Fibroblast of the aortic adventitia (primary cell): ENCODE data around the gene ST7. TPM values are rescaled to one million over a fixed set of nuclear protein-coding genes. Genes with fewer than 3 reads are reported as not detected.

Experiments
- DNase-seq: peaks from one replicate; pipeline ENCODE4 v3.0.0-alpha.2; 2010; ENCODE audit warnings: low read depth
- H3K4me3 ChIP-seq: 2 replicates; pipeline ENCODE4 v1.5.1; 2011; ENCODE audit warnings: low read depth, mild to moderate bottlenecking, control low read depth, low read length, moderate library complexity
- total RNA-seq: library from RNA; depleted of rRNA; stranded (reverse); fragments of >200 nt; gene quantifications from 2 replicates; pipeline ENCODE4 v1.2.3, GENCODE V29; 2012; ENCODE audit warnings: low replicate concordance
- TF ChIP-seq, protein P1 (sequence below): IDR thresholded peaks from 2 replicates; pipeline ENCODE4 v1.5.1; 2011; ENCODE audit warnings: mild to moderate bottlenecking, low read length, control low read depth, inconsistent platforms; ENCODE audit not compliant: insufficient read depth

ST7 gene
- total RNA-seq, 1 donor: 22.7 TPM

DNA sequence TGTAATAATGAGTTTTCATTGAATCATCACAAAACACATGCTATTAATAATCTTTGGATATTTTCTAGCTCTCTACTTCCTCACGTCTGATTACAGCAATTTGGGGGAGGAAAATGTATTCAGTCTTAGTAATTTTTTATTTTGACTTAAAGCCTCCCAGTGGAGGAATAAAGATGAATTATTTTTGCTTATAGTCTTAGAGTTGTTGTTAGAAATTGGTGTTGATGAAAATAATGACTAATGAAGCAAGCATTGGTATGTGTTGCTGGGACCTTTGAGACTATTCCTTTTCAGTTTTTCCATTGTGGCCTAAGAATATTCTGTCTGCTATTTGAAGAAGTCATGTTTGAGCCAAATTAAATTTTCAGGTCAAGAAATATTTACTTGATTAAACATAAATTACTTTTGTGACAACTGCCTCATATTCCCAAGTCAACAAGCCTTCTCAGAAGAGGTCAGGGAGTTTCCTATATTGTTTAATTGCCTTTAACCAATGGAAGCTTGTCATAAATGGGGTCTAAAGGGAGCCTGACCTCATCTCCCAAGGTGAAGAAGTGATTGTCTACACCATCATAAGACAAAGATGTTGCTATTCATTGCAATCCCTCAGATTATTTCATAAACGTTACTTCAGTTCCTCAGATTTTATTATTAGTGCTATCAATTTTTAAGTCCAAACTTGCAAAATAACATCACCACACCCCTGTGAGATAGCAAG is 90.0 kb downstream of the ST7 start:
- H3K4me3 ChIP-seq: no peak overlapping the region
- no peak for DNase-seq
- TF ChIP-seq, protein P1, sequence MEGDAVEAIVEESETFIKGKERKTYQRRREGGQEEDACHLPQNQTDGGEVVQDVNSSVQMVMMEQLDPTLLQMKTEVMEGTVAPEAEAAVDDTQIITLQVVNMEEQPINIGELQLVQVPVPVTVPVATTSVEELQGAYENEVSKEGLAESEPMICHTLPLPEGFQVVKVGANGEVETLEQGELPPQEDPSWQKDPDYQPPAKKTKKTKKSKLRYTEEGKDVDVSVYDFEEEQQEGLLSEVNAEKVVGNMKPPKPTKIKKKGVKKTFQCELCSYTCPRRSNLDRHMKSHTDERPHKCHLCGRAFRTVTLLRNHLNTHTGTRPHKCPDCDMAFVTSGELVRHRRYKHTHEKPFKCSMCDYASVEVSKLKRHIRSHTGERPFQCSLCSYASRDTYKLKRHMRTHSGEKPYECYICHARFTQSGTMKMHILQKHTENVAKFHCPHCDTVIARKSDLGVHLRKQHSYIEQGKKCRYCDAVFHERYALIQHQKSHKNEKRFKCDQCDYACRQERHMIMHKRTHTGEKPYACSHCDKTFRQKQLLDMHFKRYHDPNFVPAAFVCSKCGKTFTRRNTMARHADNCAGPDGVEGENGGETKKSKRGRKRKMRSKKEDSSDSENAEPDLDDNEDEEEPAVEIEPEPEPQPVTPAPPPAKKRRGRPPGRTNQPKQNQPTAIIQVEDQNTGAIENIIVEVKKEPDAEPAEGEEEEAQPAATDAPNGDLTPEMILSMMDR: no peak

DNA sequence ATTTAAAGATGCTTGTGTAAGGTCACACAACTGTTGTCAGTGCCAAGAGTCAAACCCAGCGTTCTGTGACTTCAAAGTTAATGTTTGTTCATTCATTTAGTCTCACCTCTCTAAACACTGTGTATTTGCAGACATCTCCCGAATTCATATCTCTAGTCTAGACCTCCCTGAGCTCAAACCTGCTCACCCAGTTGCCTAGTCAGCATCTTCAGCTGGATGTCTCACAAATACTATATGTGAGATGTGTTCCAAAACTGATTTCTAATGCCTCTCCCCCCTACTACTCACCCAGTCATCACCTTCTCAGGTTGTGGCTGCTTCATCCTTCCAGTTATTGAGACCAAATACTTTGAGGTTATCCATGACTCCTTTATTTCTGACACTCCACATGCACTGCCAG is 91.4 kb downstream of the ST7 start:
- no peak for DNase-seq
- TF ChIP-seq, protein P1: no peak
- H3K4me3 ChIP-seq: no peak overlapping the region

DNA sequence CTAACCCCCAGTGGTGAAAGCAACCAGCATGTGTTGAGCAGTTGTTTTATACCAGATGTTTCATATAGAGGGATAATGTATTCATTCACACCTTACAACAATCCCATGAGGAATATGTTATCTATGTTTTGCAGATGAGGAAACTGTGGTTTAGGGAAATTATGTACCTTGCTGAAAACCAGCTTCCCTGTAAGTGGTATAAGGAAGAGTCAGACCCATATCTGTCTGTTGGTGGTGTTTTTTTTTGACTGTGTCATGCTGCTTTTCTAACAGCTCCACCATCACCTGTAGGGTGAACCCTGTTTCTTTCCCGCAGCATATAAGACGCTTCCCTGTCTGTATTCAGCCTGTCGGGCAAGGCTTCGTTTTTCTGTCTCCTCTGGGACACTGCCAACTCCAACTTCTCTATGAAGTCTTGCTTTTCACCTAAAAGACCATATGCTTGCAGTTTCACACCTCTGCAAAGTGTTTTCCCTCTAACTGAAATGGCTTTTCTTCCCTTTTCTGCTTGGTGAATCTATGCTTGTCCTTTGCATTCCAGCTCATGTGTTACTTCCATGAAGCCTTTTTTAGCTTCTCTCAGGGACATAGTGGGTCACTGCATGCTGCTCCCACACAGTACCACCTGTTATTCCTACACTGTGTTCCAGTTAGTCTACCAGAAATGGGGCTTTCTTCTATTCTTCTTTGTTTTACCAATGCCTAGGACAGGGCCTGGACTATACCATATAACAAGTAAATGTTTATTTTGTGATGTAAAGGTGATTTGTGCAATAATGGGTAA is 92.8 kb downstream of the ST7 start:
- TF ChIP-seq, protein P1: no peak
- H3K4me3 ChIP-seq: no peak overlapping the region
- no peak for DNase-seq

DNA sequence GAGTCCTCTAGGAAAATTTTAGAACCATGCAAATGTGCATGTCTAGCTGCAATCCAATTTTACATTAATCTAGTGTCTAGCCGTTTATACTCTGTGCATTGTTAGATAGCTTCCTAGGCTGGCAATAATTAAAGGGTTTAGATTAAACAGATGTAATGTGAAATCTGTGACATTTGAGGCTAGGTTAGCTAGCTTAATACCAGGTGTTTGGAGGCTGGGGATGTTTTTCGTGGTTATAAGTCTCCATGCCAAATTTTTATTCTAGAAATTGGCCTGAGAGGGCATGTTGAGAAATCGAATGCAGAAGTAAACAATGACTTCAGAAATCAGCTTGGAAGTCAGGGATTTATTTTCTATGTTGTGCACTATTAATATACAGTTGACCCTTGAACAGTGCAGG is 94.2 kb downstream of the ST7 start:
- no peak overlapping the region for H3K4me3 ChIP-seq
- TF ChIP-seq, protein P1: no peak
- DNase-seq: peak; percentile 54

DNA sequence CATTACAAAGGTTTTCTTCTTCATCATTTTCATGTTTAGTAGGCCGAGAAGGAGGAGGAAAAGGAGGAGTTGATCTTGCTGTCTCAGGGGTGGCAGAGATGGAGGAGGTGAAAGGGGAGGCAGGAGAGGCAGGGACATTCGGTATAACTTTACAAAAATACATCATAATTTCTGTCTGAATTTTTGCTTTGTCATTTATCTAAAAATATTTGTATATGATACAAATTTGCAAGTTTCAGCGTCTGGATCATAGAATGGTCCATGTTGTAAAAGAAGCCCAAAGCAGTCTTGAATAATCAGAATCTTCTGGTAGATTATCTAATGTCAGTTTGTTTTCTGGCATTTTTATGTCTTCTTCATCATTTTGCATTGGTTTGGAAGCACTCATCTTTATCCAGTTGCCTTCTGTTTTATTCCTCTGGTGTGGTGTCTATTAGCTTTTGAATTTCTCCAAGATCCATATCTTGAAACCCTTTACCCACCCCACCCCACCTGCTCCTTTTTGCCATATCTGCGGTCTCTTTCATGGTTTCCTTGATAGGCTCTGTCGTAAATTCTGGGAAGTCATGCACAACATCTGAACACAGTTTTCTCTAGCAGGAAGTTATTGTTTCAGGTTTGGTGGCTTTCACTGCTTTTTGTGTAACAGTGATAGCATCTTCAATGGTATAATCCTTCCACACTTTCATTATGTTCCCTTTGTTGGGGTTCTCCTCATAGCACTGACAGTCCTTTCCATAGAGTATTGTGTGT is 95.0 kb downstream of the ST7 start:
- TF ChIP-seq, protein P1: no peak
- H3K4me3 ChIP-seq: no peak overlapping the region
- DNase-seq: no peak

DNA sequence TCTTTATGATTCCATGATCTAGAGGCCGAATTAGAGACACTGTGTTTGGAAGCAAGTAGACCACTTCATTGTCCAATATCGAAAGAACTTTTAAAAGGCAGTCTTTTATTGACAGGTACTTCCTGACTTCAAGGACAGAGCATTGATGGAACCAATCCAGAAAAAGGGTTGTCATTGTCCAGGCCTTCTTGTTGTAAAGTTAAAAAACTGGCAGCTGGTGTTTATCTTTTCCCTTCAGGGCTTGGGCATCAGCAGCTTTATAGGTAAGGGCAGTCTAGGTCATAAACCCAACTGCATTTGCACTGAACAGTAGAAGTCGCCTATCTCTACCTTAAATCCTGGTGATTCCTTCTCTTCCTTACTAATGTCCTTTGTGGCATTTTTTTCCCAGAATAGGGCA is 95.6 kb downstream of the ST7 start:
- no peak for DNase-seq
- TF ChIP-seq, protein P1: no peak
- no peak overlapping the region for H3K4me3 ChIP-seq
